NCI-H748 (cell line): Measurements from ENCODE around the gene ITGB4.
A peak's percentile ranks its signal among the peaks of the same experiment; 100 is the strongest.

Source experiments
- DNase-seq: peaks from one replicate; lab custom pipeline; 2025; ENCODE audit not compliant: unreplicated experiment; lab: John Stamatoyannopoulos, UW

ITGB4 gene

DNA sequence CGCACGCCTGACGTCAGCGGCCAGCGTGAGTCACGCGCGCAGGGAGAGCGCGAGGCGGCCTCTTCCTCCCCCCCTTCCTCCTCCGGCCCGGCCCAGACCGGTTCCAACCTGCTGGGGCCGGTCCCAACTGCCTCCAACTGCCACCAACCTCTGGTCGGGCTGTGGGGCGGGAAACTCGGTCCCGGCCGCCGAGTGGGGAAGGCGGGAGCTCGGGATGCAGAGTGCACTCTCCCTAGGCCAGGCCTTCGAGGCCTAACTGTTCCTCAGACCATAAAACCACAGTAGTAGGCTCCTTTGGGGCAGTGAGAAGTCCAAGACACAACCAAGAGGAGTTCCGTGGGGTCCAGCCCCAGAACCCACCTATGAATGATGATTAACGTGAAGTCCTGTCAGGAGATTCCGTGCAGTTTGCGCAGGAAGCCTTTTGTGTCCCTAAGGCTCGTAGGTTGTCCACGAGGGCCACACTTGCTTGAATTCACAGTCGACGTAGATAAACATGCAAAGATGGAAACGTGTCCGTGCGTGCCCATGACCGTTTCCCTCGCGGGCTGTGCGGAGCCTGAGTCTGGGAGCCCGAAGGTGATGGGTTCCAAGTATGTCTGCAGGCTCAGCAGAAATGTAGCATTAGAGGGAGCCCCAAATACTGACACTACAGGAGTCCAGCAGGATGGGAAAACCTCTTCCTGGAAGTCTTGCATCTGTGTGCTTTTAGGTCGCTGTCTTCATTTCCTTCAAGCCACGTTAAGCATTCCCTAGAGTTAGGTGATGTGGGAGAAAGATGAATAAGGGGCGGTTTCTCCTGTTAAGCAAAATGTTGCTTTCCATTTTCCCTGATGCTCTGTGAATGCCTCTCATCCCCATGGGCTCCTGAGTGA, 64.0 kb downstream of the ITGB4 start:
- DNase-seq, result peak; percentile 91

DNA sequence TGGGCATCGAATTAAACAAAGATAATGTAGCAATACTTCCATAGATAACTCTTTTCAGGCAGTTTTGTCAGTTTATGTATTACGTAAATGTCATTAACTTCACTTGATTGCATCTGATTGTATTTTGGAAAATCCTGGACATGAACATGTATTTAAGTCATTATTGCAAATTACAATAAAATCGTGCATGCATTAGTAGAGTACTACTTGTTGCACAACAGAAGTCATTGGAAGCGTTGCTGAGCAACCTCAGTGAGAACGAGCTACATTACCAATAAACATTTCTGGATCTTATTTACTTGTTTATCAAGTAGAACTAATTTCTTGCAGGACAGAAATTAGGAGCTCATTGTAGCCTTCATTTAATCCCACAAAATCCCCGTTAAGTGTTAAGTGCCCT, 70.0 kb downstream of the ITGB4 start:
- DNase-seq, result no peak

DNA sequence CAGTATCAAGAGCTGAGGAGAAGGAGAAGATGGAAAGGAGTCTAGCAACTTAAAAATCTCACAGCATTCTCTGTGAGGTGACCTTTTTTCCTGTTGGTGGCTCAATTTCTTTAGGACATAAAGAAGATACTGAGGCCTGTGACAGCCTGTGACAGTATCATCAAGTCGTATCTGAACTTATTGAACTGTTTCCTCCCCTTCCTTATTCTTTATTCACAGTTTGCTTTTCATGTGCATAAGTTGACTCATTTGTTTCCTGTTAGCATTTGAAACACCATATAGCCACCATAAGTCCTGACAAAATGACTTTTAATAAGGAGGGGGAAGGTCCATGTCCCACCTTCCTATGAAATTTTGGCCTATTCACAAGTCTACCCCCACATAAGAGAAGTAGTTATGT, 72.2 kb downstream of the ITGB4 start:
- DNase-seq, result no peak

DNA sequence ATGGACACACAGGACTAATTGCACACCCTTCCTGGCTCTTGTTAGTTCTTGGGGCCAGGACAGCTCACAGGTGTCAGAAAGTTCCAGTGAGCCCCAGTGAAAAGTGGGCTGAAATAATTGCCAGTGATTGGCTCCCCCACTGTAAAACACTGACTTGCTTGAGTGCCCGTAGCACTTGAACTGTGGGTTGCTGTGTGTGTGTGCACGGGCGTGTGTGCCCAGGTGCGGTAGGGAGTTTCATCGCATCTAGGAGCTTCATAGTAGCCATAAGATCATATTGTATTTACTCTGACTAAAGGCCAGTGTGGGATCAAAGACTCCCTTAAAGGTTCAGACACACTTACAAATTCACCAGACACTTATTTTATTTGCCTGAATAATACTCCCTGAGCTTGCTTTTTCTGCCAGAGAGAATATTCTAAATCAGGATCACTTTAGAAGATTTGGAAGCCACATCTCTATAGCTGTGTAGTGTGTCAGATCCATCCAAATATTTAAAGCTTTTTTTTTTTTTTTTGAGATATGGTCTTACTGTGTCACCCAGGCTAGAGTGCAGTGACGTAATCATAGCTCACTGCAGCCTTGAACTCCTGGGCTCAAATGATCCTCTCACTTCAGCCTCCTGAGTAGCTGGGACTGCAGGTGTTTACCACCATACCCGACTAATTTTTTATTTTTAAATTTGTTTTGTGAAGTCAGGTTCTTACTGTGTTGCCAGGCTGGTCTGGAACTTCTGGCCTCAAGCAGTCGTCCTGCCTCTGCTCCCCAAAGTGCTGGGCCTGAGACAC, 74.8 kb downstream of the ITGB4 start:
- no peak for DNase-seq

DNA sequence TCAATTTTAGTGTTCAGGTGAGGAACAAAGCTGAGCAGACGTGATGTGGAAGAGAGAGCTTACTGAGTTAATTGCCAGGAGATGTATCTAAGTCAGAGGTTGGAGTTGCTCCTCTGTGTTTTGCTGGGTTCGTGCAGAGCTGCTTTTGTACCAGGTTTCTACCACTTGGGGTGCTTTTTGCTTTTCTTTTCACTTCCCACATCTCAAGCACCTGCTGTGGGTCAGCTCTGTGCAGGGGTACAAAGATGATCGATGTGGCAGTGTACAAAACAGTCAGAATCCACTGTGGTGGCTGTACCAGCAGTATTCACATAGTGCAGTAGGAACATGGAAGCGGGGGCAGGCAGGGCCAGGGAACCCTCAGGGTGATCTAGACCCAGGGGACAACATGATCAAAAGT, 78.1 kb downstream of the ITGB4 start:
- no peak for DNase-seq

DNA sequence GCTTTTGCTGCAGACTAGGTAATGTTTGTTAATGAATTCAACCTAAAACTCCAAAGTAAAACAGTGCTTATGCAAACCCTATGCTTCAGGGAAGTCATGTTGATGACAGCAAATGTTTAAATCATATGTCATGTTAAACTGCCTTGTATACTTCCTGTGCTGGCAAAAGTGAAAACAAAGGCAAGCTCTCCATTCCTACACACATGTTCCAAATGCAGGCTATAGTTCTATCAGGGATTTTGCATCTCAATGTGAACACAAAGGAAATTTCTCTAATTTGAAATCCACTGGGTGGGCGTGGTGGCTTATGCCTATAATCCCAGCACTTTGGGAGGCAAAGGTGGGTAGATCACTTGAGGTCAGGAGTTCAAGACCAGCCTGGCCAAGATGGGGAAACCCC, 82.6 kb downstream of the ITGB4 start:
- no peak for DNase-seq

DNA sequence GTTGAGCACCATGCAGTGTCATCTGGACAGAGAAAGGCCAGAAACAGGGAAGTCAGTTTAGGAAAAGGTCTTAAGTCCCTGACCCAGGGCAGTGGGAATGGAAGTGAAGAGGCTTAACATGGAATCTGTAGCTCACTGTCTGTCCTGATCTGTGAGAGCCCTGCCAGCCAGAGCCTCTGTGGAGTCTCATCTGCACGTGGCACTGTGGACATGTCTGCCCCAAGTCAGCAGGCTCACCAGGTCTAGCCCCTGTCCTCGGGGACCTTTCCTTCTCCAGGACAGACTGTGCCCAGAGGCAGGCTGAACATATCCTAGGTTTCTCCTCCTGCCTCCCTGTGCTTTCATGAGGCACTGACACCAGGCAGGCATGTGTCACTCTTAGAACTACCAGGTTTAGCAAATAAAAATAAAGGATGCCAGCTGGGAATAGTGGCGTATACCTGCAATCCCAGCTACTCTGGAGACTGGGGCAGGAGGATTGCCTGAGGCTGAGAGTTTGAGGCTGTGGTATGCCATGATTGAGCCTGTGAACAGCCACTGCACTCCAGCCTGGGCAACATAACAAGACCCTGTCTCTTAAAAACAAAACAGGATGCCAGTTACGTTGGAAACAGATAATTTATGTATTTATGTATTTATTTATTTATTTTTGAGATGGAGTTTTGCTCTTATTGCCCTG, 85.7 kb downstream of the ITGB4 start:
- no peak for DNase-seq
